ENCODE measurements around the gene SUMF1. TPM values are rescaled to one million over a fixed set of nuclear protein-coding genes. Genes with fewer than 3 reads are reported as not detected.

Gene SUMF1
- total and polyA plus RNA-seq, 2 experiments from 2014 or later: 23.5 to 29.9 TPM

DNA sequence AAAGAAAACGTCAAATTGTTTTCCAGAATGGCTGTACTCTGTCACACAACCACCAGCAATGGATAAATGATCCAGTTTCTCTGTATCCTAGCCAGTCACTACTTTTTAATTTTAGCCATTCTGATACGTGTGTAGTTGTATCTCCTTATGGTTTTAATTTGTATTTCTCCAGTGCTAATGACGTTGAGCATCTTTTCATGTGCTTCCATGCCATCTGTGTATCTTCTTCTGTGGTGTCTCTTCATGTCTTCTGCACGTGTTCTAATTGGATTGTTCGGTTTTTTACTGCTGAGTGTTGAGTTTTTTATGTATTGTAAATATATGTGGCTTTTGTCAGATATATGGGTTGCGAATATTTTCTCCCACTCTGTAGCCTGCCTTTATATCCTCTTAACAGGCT lies 81.9 kb downstream of the SUMF1 start:
- TF ChIP-seq, protein P1, sequence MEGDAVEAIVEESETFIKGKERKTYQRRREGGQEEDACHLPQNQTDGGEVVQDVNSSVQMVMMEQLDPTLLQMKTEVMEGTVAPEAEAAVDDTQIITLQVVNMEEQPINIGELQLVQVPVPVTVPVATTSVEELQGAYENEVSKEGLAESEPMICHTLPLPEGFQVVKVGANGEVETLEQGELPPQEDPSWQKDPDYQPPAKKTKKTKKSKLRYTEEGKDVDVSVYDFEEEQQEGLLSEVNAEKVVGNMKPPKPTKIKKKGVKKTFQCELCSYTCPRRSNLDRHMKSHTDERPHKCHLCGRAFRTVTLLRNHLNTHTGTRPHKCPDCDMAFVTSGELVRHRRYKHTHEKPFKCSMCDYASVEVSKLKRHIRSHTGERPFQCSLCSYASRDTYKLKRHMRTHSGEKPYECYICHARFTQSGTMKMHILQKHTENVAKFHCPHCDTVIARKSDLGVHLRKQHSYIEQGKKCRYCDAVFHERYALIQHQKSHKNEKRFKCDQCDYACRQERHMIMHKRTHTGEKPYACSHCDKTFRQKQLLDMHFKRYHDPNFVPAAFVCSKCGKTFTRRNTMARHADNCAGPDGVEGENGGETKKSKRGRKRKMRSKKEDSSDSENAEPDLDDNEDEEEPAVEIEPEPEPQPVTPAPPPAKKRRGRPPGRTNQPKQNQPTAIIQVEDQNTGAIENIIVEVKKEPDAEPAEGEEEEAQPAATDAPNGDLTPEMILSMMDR (IDR thresholded peaks at IDR 0.05; ENCODE audit: low read depth, low read length): no peak
- Histone ChIP-seq H3K4me1 (ENCODE audit: low read depth) (no peaks in the 10 kb centered on the region), H3K4me3 (no peak overlapping the region), H3K27ac (no peak overlapping the region), H3K9me3 (ENCODE audit: low read depth) (no peaks in the 10 kb centered on the region), H3K27me3 (no peaks in the 10 kb centered on the region), H3K36me3 (no peaks in the 10 kb centered on the region)
- no peak for DNase-seq (ENCODE audit: low read depth in 1 of 2, low spot score in 1 of 2)

DNA sequence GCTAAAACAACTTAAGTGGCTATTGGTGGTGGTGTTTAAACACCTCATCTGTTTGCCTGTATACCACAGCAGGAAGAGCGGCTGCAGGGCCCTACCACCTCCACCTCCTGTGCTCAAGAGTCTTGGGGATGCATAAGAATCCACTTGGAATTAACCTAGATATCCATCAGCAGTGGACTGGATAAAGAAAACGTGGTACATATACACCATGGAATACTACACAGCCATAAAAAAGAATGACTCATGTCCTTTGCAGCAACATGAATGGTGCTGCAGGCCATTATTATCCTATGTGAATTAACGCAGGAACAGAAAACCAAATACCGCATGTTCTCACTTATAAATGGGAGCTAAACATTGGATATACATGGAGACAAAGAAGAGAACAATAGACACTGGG lies 87.1 kb downstream of the SUMF1 start:
- DNase-seq (ENCODE audit: low read depth in 1 of 2, low spot score in 1 of 2): no peak
- Histone ChIP-seq H3K36me3 (no peaks in the 10 kb centered on the region), H3K27ac (no peak overlapping the region), H3K4me1 (ENCODE audit: low read depth) (no peaks in the 10 kb centered on the region), H3K4me3 (no peak overlapping the region), H3K9me3 (ENCODE audit: low read depth) (no peaks in the 10 kb centered on the region), H3K27me3 (no peaks in the 10 kb centered on the region)
- TF ChIP-seq, protein P1 (IDR thresholded peaks at IDR 0.05; ENCODE audit: low read depth, low read length): no peak

DNA sequence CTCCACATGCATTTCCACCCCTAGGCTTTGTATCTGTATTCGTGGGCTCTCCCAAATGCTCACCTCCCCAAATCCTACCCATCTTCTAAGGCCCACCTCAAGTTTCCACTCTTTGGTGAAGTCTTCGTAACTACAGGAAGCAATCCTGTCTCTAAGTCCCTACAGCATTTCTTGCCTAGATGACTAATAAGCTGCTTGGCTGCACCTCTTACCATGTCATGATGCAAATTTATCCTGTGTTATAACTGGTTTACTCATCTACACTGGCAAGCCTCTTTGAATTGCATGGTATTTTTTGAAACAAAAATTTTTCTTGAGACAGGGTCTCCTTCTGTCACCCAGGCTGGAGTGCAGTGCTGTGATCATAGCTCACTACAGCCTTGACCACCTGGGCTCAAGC lies 90.6 kb downstream of the SUMF1 start:
- Histone ChIP-seq H3K4me1 (ENCODE audit: low read depth) (no peaks in the 10 kb centered on the region), H3K36me3 (no peaks in the 10 kb centered on the region), H3K4me3 (no peak overlapping the region), H3K27me3 (no peaks in the 10 kb centered on the region), H3K27ac (no peak overlapping the region), H3K9me3 (ENCODE audit: low read depth) (no peaks in the 10 kb centered on the region)
- no peak for DNase-seq (ENCODE audit: low read depth in 1 of 2, low spot score in 1 of 2)
- TF ChIP-seq, protein P1 (IDR thresholded peaks at IDR 0.05; ENCODE audit: low read depth, low read length): no peak

DNA sequence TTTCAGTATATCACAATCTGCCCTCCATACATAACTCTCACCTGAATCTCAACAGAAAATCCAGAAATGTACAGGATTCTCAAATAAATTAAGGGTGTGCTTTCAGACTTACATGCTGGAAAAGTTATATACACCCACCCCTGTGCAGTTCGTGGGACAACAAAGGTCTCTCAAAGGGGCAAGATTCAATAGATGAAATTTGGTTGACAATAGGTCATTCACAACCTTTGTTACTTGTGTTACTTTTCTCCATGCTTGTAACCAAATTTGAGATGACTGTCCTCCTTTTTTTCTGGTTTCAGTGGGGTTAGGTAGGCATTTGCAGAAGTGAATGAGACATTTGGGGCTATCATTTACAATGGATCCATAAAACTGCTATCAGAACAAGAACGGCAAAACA lies 91.2 kb downstream of the SUMF1 start:
- Histone ChIP-seq H3K4me3 (no peak overlapping the region), H3K36me3 (no peaks in the 10 kb centered on the region), H3K4me1 (ENCODE audit: low read depth) (no peaks in the 10 kb centered on the region), H3K9me3 (ENCODE audit: low read depth) (no peaks in the 10 kb centered on the region), H3K27me3 (no peaks in the 10 kb centered on the region), H3K27ac (no peak overlapping the region)
- DNase-seq (ENCODE audit: low read depth in 1 of 2, low spot score in 1 of 2): no peak
- TF ChIP-seq, protein P1 (IDR thresholded peaks at IDR 0.05; ENCODE audit: low read depth, low read length): no peak

DNA sequence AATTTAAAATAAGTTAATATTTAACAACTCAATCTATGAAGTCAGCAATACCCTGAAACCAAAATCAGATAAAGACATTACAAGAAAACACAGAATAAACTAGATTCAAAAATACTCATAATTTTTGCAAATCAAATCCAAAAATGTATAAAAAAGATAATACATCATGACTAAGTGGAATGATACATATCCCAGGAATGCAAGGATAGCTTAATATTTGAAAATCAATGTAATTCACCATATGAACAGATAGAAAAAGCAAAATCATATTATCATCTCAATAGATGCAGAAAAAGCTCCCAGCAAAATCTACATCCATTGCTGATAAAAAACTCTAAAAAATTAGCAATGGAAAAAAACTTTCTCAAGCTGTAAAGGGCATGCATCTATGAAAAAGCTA lies 93.4 kb downstream of the SUMF1 start:
- Histone ChIP-seq H3K4me3 (no peak overlapping the region), H3K27me3 (no peaks in the 10 kb centered on the region), H3K4me1 (ENCODE audit: low read depth) (no peaks in the 10 kb centered on the region), H3K36me3 (no peaks in the 10 kb centered on the region), H3K9me3 (ENCODE audit: low read depth) (no peaks in the 10 kb centered on the region), H3K27ac (no peak overlapping the region)
- no peak for DNase-seq (ENCODE audit: low read depth in 1 of 2, low spot score in 1 of 2)
- TF ChIP-seq, protein P1 (IDR thresholded peaks at IDR 0.05; ENCODE audit: low read depth, low read length): no peak

DNA sequence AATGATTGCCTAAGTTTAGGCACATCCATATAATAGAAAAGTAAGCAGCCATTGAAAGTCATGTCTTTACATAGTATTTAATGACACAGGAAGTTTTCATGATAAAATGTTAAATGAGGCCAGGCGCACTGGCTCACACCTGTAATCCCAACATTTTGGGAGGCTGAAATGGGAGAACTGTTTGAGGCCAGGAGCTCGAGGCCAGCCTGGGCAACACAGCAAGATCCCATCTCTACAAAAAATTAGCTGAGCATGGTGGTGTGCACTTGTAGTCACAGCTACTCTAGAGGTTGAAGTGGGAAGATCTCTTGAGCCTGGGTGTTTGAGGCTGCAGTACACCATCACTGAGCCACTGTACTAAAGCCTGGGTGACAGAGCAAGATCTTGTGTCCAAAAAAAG lies 104.5 kb downstream of the SUMF1 start:
- Histone ChIP-seq H3K9me3 (ENCODE audit: low read depth) (no peaks in the 10 kb centered on the region), H3K27me3 (no peaks in the 10 kb centered on the region)
- TF ChIP-seq, protein P1 (IDR thresholded peaks at IDR 0.05; ENCODE audit: low read depth, low read length): no peak

More for the DNA sequence above, 104.5 kb downstream of the SUMF1 start:
- Histone ChIP-seq H3K27ac (no peak overlapping the region), H3K36me3 (no peaks in the 10 kb centered on the region), H3K4me1 (ENCODE audit: low read depth) (no peaks in the 10 kb centered on the region), H3K4me3 (no peak overlapping the region)
- no peak for DNase-seq (ENCODE audit: low read depth in 1 of 2, low spot score in 1 of 2)

Data from cardiac muscle cell (in vitro differentiated cells and primary cell).